ENCODE data around the gene KMO.

Gene KMO

GRCh38 chr1:241614572-241614971, 82.4 kb downstream of the KMO start:
- no peaks in the 10 kb centered on the region for H3K9me3 ChIP-seq (ENCODE audit: low read depth, low read length)
- no peaks in the 10 kb centered on the region; the same call in 1 of the 2 replicates for H3K36me3 ChIP-seq (ENCODE audit: insufficient read depth, low read length)
- DNase-seq (ENCODE audit: low read depth, low spot score) = no peak
- H3K27ac ChIP-seq = 0 out of 2 replicates have a peak overlapping the region, but pooled peaks have one; percentile 13
- TF ChIP-seq FOXP2 (optimal IDR thresholded peaks at IDR 0.05; ENCODE audit: control extremely low read depth, extremely low read length, insufficient read depth) (no peak), EZH2 (IDR thresholded peaks at IDR 0.05) (no peak), POLR2AphosphoS5 (IDR thresholded peaks at IDR 0.05; ENCODE audit: borderline replicate concordance, low read depth, low read length) (no peak)
- no peak overlapping the region for H3K9ac ChIP-seq (ENCODE audit: insufficient read length)
- no peak overlapping the region for H3K4me3 ChIP-seq

GRCh38 chr1:241615043-241615974, 83.1 kb downstream of the KMO start:
- Histone ChIP-seq H3K36me3 (ENCODE audit: insufficient read depth, low read length) (no peaks in the 10 kb centered on the region; the same call in 1 of the 2 replicates), H3K27ac (no peak overlapping the region), H3K9ac (ENCODE audit: insufficient read length) (no peak overlapping the region), H3K9me3 (ENCODE audit: low read depth, low read length) (no peaks in the 10 kb centered on the region), H3K4me3 (no peak overlapping the region)
- TF ChIP-seq POLR2AphosphoS5 (IDR thresholded peaks at IDR 0.05; ENCODE audit: borderline replicate concordance, low read depth, low read length) (no peak), FOXP2 (optimal IDR thresholded peaks at IDR 0.05; ENCODE audit: control extremely low read depth, extremely low read length, insufficient read depth) (no peak), EZH2 (IDR thresholded peaks at IDR 0.05) (no peak)
- DNase-seq (ENCODE audit: low read depth, low spot score) = no peak

GRCh38 chr1:241617426-241617825, 85.2 kb downstream of the KMO start:
- Histone ChIP-seq H3K27ac (no peak overlapping the region), H3K9me3 (ENCODE audit: low read depth, low read length) (no peaks in the 10 kb centered on the region), H3K9ac (ENCODE audit: insufficient read length) (no peak overlapping the region), H3K36me3 (ENCODE audit: insufficient read depth, low read length) (peaks cover 4% of the 10 kb centered on the region; the same call in 1 of the 2 replicates), H3K4me3 (no peak overlapping the region)
- DNase-seq (ENCODE audit: low read depth, low spot score) = no peak
- TF ChIP-seq EZH2 (IDR thresholded peaks at IDR 0.05) (no peak), POLR2AphosphoS5 (IDR thresholded peaks at IDR 0.05; ENCODE audit: borderline replicate concordance, low read depth, low read length) (no peak), FOXP2 (optimal IDR thresholded peaks at IDR 0.05; ENCODE audit: control extremely low read depth, extremely low read length, insufficient read depth) (no peak)

- H3K27ac ChIP-seq = no peak overlapping the region
- no peaks in the 10 kb centered on the region for H3K9me3 ChIP-seq (ENCODE audit: low read depth, low read length)
- H3K9ac ChIP-seq (ENCODE audit: insufficient read length) = no peak overlapping the region
- DNase-seq (ENCODE audit: low read depth, low spot score) = no peak
- H3K36me3 ChIP-seq (ENCODE audit: insufficient read depth, low read length) = peaks cover 6% of the 10 kb centered on the region; the same call in 1 of the 2 replicates
- no peak overlapping the region for H3K4me3 ChIP-seq
- TF ChIP-seq FOXP2 (optimal IDR thresholded peaks at IDR 0.05; ENCODE audit: control extremely low read depth, extremely low read length, insufficient read depth) = no peak
- no peak for TF ChIP-seq EZH2 (IDR thresholded peaks at IDR 0.05)
- TF ChIP-seq POLR2AphosphoS5 (IDR thresholded peaks at IDR 0.05; ENCODE audit: borderline replicate concordance, low read depth, low read length) = no peak
These were observed 90.5 kb downstream of the KMO start for GRCh38 chr1:241622669-241623068.

GRCh38 chr1:241624935-241625334, 92.8 kb downstream of the KMO start:
- Histone ChIP-seq H3K4me3 (no peak overlapping the region), H3K27ac (no peak overlapping the region), H3K9me3 (ENCODE audit: low read depth, low read length) (no peaks in the 10 kb centered on the region), H3K9ac (ENCODE audit: insufficient read length) (no peak overlapping the region), H3K36me3 (ENCODE audit: insufficient read depth, low read length) (peaks cover 13% of the 10 kb centered on the region; the same call in 1 of the 2 replicates)
- no peak for DNase-seq (ENCODE audit: low read depth, low spot score)
- TF ChIP-seq POLR2AphosphoS5 (IDR thresholded peaks at IDR 0.05; ENCODE audit: borderline replicate concordance, low read depth, low read length) (no peak), FOXP2 (optimal IDR thresholded peaks at IDR 0.05; ENCODE audit: control extremely low read depth, extremely low read length, insufficient read depth) (no peak), EZH2 (IDR thresholded peaks at IDR 0.05) (no peak)

- TF ChIP-seq FOXP2 (optimal IDR thresholded peaks at IDR 0.05; ENCODE audit: control extremely low read depth, extremely low read length, insufficient read depth) = no peak
- TF ChIP-seq POLR2AphosphoS5 (IDR thresholded peaks at IDR 0.05; ENCODE audit: borderline replicate concordance, low read depth, low read length) = no peak
- no peak for TF ChIP-seq EZH2 (IDR thresholded peaks at IDR 0.05)
- H3K36me3 ChIP-seq (ENCODE audit: insufficient read depth, low read length) = peaks cover 16% of the 10 kb centered on the region
- no peak for DNase-seq (ENCODE audit: low read depth, low spot score)
- H3K27ac ChIP-seq = peak overlapping the region; percentile 15; the same call in 1 of the 2 replicates
- no peaks in the 10 kb centered on the region for H3K9me3 ChIP-seq (ENCODE audit: low read depth, low read length)
- H3K9ac ChIP-seq (ENCODE audit: insufficient read length) = peak overlapping the region; percentile 30
- no peak overlapping the region for H3K4me3 ChIP-seq
These were observed 95.5 kb downstream of the KMO start for GRCh38 chr1:241627453-241628259.

DNA sequence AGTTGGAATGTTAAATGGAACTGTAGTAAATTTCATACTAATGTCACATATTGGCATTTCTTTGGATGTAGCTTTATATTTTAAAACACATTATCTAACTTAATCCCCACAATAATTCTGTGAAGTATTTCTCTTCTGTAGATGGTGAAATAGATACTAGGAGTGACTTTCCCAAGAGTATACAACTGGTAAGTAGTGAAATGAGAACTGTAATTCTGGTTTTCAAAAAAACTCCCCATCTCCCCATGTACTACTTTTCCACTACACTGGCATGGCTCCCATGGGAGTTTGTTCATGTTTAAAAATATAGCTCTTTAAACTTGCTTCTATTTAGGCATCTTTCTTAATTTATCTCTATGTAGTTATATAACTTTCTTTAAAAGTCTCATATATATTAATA, 97.8 kb downstream of the KMO start:
- no peak for DNase-seq (ENCODE audit: low read depth, low spot score)
- H3K9me3 ChIP-seq (ENCODE audit: low read depth, low read length) = no peaks in the 10 kb centered on the region

DNA sequence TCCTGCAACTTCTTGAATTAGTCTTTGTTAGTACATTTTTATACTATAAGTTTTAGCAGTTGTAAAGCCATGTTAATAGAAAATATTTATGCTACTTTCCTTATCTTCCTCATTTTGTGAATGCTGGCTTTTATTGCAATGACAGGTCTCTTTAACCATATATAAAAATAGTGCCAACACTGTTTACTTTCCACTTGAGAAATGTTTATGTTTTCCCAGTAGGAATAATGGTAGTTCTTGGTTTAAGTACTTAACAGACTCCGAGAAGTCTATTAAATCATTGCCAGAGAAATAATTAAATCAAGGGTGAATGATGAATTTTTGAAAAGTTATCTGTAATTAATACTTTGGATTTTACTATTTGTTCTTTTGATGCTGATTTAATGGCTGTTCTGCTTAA, 98.3 kb downstream of the KMO start:
- TF ChIP-seq POLR2AphosphoS5 (IDR thresholded peaks at IDR 0.05; ENCODE audit: borderline replicate concordance, low read depth, low read length) (no peak), EZH2 (IDR thresholded peaks at IDR 0.05) (no peak), FOXP2 (optimal IDR thresholded peaks at IDR 0.05; ENCODE audit: control extremely low read depth, extremely low read length, insufficient read depth) (no peak)
- Histone ChIP-seq H3K9ac (ENCODE audit: insufficient read length) (no peak overlapping the region), H3K36me3 (ENCODE audit: insufficient read depth, low read length) (peaks cover 41% of the 10 kb centered on the region), H3K4me3 (peak overlapping the region; percentile 8; the same call in 1 of the 2 replicates), H3K27ac (peak overlapping the region; percentile 4; the same call in 1 of the 2 replicates), H3K9me3 (ENCODE audit: low read depth, low read length) (no peaks in the 10 kb centered on the region)
- no peak for DNase-seq (ENCODE audit: low read depth, low spot score)

More for the DNA sequence above, 97.8 kb downstream of the KMO start:
- Histone ChIP-seq H3K4me3 (no peak overlapping the region), H3K9ac (ENCODE audit: insufficient read length) (no peak overlapping the region), H3K36me3 (ENCODE audit: insufficient read depth, low read length) (peaks cover 36% of the 10 kb centered on the region), H3K27ac (peak overlapping the region; percentile 4; the same call in 1 of the 2 replicates)
- no peak for TF ChIP-seq EZH2 (IDR thresholded peaks at IDR 0.05)
- TF ChIP-seq POLR2AphosphoS5 (IDR thresholded peaks at IDR 0.05; ENCODE audit: borderline replicate concordance, low read depth, low read length) = no peak
- no peak for TF ChIP-seq FOXP2 (optimal IDR thresholded peaks at IDR 0.05; ENCODE audit: control extremely low read depth, extremely low read length, insufficient read depth)

Measured in SK-N-MC (cell line).